B cell (primary cell): ENCODE results near the gene RACK1. TPM values are rescaled to one million over a fixed set of nuclear protein-coding genes. Genes with fewer than 3 reads are reported as not detected.
A peak's percentile ranks its signal among the peaks of the same experiment; 100 is the strongest.

Source experiments
- ATAC-seq: fragments of 200-7000 bp; cut with Tn5 transposase; one replicate; pipeline ENCODE4 v1.10.0; 2021; ENCODE audit warnings: low read depth, mild to moderate bottlenecking, moderate number of reproducible peaks, moderate library complexity
- CTCF ChIA-PET: fragments of 350-600 bp; sonication (Branson Sonifier 250); formaldehyde crosslinking; loops from one replicate; lab custom pipeline; 2021; ENCODE audit warnings: antibody characterized with exemption, inconsistent platforms; lab: Charles Lee
- POLR2A ChIA-PET: fragments of 350-600 bp; sonication (Branson Sonifier 250); formaldehyde crosslinking; loops from one replicate; lab custom pipeline; 2021; ENCODE audit warnings: antibody characterized with exemption; lab: Charles Lee
- DNase-seq: peaks from one replicate; pipeline ENCODE4 v3.0.0; 2013
- H2AFZ ChIP-seq: 2 replicates; pipeline ENCODE4 v1.6.1; 2012; ENCODE audit warnings: mild to moderate bottlenecking, low read depth, low read length; ENCODE audit not compliant: insufficient read depth, poor library complexity, severe bottlenecking
- H3K27ac ChIP-seq, 2 donors: 1 replicate in 1 of 2; 2 replicates in 1 of 2; pipeline ENCODE4 v1.5.1; 2012 to 2013; ENCODE audit warnings: low read length in 2 of 2, mild to moderate bottlenecking in 2 of 2, moderate library complexity in 1 of 2
- H3K27me3 ChIP-seq, 4 experiments: fragments of 200-600 bp in 1 of 4; sonication (generic) in 1 of 4; replicated peaks in 1 of 4; 1 replicate in 2 of 4; 2 replicates in 2 of 4; pipeline versions ENCODE4 v1.6.1 to v1.7.0; 2013 to 2016; ENCODE audit warnings: low read length in 3 of 4, mild to moderate bottlenecking in 2 of 4, mixed read lengths in 1 of 4, moderate library complexity in 1 of 4; ENCODE audit not compliant: insufficient read depth in 4 of 4, control insufficient read depth in 3 of 4; ENCODE audit errors: control extremely low read depth in 1 of 4
- H3K36me3 ChIP-seq, 2 experiments: replicated peaks in 1 of 2; 1 replicate in 1 of 2; 2 replicates in 1 of 2; pipeline versions ENCODE4 v1.6.1 to v1.7.1; 2013; ENCODE audit warnings: low read length in 1 of 2; ENCODE audit not compliant: insufficient read depth in 2 of 2, control insufficient read depth in 1 of 2; ENCODE audit errors: control extremely low read depth in 1 of 2, extremely low read depth in 1 of 2
- H3K4me1 ChIP-seq, 2 donors: fragments of 200-600 bp in 1 of 2; sonication (generic) in 1 of 2; 1 replicate in 1 of 2; 2 replicates in 1 of 2; pipeline versions ENCODE4 v1.5.1 to v1.6.1; 2013 to 2017; ENCODE audit warnings: low read length in 2 of 2; ENCODE audit not compliant: control insufficient read depth in 2 of 2, insufficient read depth in 2 of 2
- H3K4me2 ChIP-seq: replicated peaks from 2 replicates; pipeline ENCODE3; 2012; ENCODE audit warnings: mild to moderate bottlenecking, low read depth, low read length; ENCODE audit not compliant: poor library complexity, severe bottlenecking
- H3K4me3 ChIP-seq, 5 experiments: fragments of 200-600 bp in 1 of 5; sonication (generic) in 1 of 5; 1 replicate in 3 of 5; 2 replicates in 2 of 5; pipeline versions ENCODE4 v1.5.1 to v1.7.0; 2011 to 2016; ENCODE audit warnings: low read length in 4 of 5, mild to moderate bottlenecking in 4 of 5, low read depth in 2 of 5, control low read depth in 1 of 5, moderate library complexity in 1 of 5; ENCODE audit not compliant: insufficient read depth in 1 of 5; ENCODE audit errors: control extremely low read depth in 1 of 5, extremely low read depth in 1 of 5
- H3K79me2 ChIP-seq: fragments of 200-600 bp; sonication (generic); one replicate; pipeline ENCODE4 v1.6.0; 2016; ENCODE audit warnings: low read length; ENCODE audit not compliant: control insufficient read depth, insufficient read depth
- H3K9ac ChIP-seq: fragments of 200-600 bp; sonication (generic); 2 replicates; pipeline ENCODE4 v1.6.1; 2017; ENCODE audit warnings: mild to moderate bottlenecking, low read length, moderate library complexity
- H3K9me3 ChIP-seq, 3 donors: one replicate each; pipeline versions ENCODE4 v1.6.1 to v1.7.1; 2013; ENCODE audit warnings: low read length in 2 of 3; ENCODE audit not compliant: control insufficient read depth in 2 of 3, insufficient read depth in 1 of 3; ENCODE audit errors: control extremely low read depth in 1 of 3
- H4K20me1 ChIP-seq: 2 replicates; pipeline ENCODE4 v1.6.0; 2012; ENCODE audit warnings: mild to moderate bottlenecking, low read length; ENCODE audit not compliant: insufficient read depth, control insufficient read depth, poor library complexity, severe bottlenecking
- H3K27ac Mint-ChIP-seq: one replicate; pipeline ENCODE4 v1.8.0; 2021; ENCODE audit warnings: mixed read lengths
- H3K27me3 Mint-ChIP-seq: one replicate; pipeline ENCODE4 v1.8.0; 2021; ENCODE audit warnings: mixed read lengths
- H3K4me1 Mint-ChIP-seq: one replicate; pipeline ENCODE4 v1.8.0; 2021; ENCODE audit warnings: mixed read lengths
- H3K4me3 Mint-ChIP-seq: one replicate; pipeline ENCODE4 v1.8.0; 2021; ENCODE audit warnings: mixed read lengths
- H3K9me3 Mint-ChIP-seq: one replicate; pipeline ENCODE4 v1.8.0; 2022; ENCODE audit warnings: mixed read lengths; ENCODE audit not compliant: insufficient read depth
- EZH2 ChIP-seq: IDR thresholded peaks from 2 replicates; pipeline ENCODE4 v1.6.1; 2012; ENCODE audit warnings: borderline replicate concordance, low read depth, mild to moderate bottlenecking, moderate library complexity, low read length; ENCODE audit not compliant: insufficient read depth, poor library complexity, severe bottlenecking
- WGBS: methylation state at CpG from one replicate; pipeline ENCODE4 v1.1.5; 2013; ENCODE audit warnings: missing lambda C conversion rate; ENCODE audit not compliant: insufficient coverage; 5-methylcytosine and 5-hydroxymethylcytosine counted together
- intact Hi-C: fragments of 100-400 bp; cut with micrococcal nuclease; formaldehyde crosslinking; loops from one replicate; pipeline ENCODE4 v1.10.0; 2022
- polyA plus RNA-seq: library from polyadenylated mRNA; depleted of rRNA; stranded (reverse); fragments of >200 nt; gene quantifications from 2 replicates; pipeline ENCODE4 v1.2.3, GENCODE V29; 2012
- total RNA-seq, 2 donors: library from RNA; stranded (reverse); fragments of 120-200 nt in 1 of 2; gene quantifications; 1 replicate in 1 of 2; 2 replicates in 1 of 2; pipeline versions ENCODE4 v1.2.3 to v1.2.4, GENCODE V29; 2013 to 2022
- TF ChIP-seq, protein P1 (sequence below): fragments of 200-600 bp; IDR thresholded peaks from one replicate; pipeline ENCODE4 v1.8.0; 2022; ENCODE audit warnings: antibody characterized with exemption, mild to moderate bottlenecking

The RACK1 gene
- total and polyA plus RNA-seq, 2 donors (not counting 1 experiment from before 2014, with no cell fraction given): 2,047 to 4,130 TPM

DNA sequence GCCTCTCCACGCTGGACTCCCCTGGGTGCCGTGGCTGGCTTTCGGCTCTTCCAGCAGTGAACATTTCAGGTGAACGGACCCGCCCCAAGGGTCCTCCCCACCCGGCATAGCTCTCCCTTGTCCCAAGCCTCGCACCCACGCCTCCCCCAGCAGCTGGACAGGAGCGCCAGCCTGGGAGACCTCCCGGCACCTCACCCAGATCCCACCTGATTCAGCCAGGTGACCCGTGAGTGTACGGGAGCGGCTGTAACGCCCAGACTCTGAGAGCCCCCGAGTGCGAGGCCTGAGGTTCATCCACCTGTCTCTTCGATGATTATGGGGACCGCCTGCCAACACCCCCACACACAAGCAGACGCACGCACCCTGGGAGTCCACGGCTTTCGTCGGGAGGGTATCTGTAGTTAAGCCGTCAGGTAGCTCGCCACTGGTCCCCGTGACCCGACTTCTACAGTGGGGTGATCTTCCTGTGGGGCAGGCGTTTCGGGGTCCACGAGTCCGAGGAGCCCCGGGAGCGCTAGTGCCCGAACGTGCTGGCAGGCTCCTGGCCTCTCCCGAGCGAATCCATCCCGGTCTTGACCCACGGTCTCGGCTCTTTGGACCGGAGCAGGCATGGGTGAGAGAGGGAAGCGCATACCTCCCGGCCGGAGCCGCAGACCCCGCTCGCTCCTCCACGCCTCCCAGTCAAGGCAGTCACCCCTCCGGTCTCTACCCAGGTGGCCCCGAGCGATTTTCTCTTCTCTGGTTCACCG, 53.6 kb downstream of the RACK1 start:
- Histone ChIP-seq H3K79me2 (no peaks in the 10 kb centered on the region), H3K4me2 (peak overlapping the region; percentile 91), H3K9me3 (peaks cover 0 to 22% (median 0%) of the 10 kb centered on the region in 3 donors), H3K27ac (peak overlapping the region; percentile 62 to 69), H4K20me1 (no peaks in the 10 kb centered on the region), H3K4me1 (peaks cover 7 to 36% of the 10 kb centered on the region in 2 donors), H3K9ac (peak overlapping the region; percentile 76), H3K4me3 (peak overlapping the region; percentile 86 to 98 (median 93)), H3K27me3 (no peaks in the 10 kb centered on the region), H2AFZ (peak overlapping the region; percentile 77), H3K36me3 (no peaks in the 10 kb centered on the region)
- peak overlapping the region; percentile 97 for H3K27ac Mint-ChIP-seq
- intact Hi-C loops: loop anchor here (2.0 kb wide), 2 partner anchors 17 to 329 kb away; partner anchors contain the start of gene ZFP62
- no peaks in the 10 kb centered on the region for H3K9me3 Mint-ChIP-seq
- peaks cover 50% of the 10 kb centered on the region for H3K4me1 Mint-ChIP-seq
- ChIA-PET CTCF (interaction anchor here (0.7 to 7.7 kb wide), 11 partner anchors 9 to 405 kb away, joined by 3 to 105 read pairs (median 5); partner anchors contain the start of genes TRIM41, TRIM52 and TRIM7), POLR2A (interaction anchor here (1.5 to 7.2 kb wide), 10 partner anchors 9 to 387 kb away, joined by 6 to 74 read pairs (median 11); partner anchors contain the start of genes TRIM41, TRIM52 and TRIM7)
- ATAC-seq (no peak), DNase-seq (peak; percentile 69)
- TF ChIP-seq, protein P1, sequence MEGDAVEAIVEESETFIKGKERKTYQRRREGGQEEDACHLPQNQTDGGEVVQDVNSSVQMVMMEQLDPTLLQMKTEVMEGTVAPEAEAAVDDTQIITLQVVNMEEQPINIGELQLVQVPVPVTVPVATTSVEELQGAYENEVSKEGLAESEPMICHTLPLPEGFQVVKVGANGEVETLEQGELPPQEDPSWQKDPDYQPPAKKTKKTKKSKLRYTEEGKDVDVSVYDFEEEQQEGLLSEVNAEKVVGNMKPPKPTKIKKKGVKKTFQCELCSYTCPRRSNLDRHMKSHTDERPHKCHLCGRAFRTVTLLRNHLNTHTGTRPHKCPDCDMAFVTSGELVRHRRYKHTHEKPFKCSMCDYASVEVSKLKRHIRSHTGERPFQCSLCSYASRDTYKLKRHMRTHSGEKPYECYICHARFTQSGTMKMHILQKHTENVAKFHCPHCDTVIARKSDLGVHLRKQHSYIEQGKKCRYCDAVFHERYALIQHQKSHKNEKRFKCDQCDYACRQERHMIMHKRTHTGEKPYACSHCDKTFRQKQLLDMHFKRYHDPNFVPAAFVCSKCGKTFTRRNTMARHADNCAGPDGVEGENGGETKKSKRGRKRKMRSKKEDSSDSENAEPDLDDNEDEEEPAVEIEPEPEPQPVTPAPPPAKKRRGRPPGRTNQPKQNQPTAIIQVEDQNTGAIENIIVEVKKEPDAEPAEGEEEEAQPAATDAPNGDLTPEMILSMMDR: no peak
- no peak for TF ChIP-seq EZH2
- H3K27me3 Mint-ChIP-seq: peaks cover 10% of the 10 kb centered on the region
- WGBS: under 1% methylated on average over 48 of the region's 52 CpGs
- H3K4me3 Mint-ChIP-seq: peak overlapping the region; percentile 97
